HG03064 (cell line): ENCODE measurements around the gene WIPI1.

Experiments used
- ATAC-seq: cut with Tn5 transposase; IDR thresholded peaks from one replicate; pipeline ENCODE4 v1.9.1; 2021; ENCODE audit warnings: low read depth; ENCODE audit not compliant: unreplicated experiment

Gene WIPI1

GRCh38 chr17:68461589-68461988, 4.3 kb upstream of the WIPI1 start:
- ATAC-seq: no peak

GRCh38 chr17:68461122-68461539, 3.8 kb upstream of the WIPI1 start:
- ATAC-seq: no peak

GRCh38 chr17:68460715-68461114, 3.4 kb upstream of the WIPI1 start:
- ATAC-seq: no peak

- no peak for ATAC-seq
Observed at GRCh38 chr17:68460146-68460545, 2.9 kb upstream of the WIPI1 start.

GRCh38 chr17:68459037-68459639, 1.8 kb upstream of the WIPI1 start:
- ATAC-seq: no peak

- ATAC-seq: no peak
Observed at GRCh38 chr17:68458260-68459036, 1.2 kb upstream of the WIPI1 start.

- peak; percentile 56 for ATAC-seq
Observed at GRCh38 chr17:68457539-68458259, 403 bp upstream of the WIPI1 start.

GRCh38 chr17:68456339-68457167, 743 bp downstream of the WIPI1 start:
- no peak for ATAC-seq

- ATAC-seq: no peak
Observed at GRCh38 chr17:68455901-68456338, 1.4 kb downstream of the WIPI1 start.

- ATAC-seq: no peak
Observed at GRCh38 chr17:68453991-68454665, 3.2 kb downstream of the WIPI1 start.

- no peak for ATAC-seq
Observed at GRCh38 chr17:68452724-68453290, 4.5 kb downstream of the WIPI1 start.

GRCh38 chr17:68451670-68452354, 5.5 kb downstream of the WIPI1 start:
- no peak for ATAC-seq

- ATAC-seq: no peak
Observed at GRCh38 chr17:68450801-68451200, 6.5 kb downstream of the WIPI1 start.

- ATAC-seq: no peak
Observed at GRCh38 chr17:68450391-68450790, 6.9 kb downstream of the WIPI1 start.

GRCh38 chr17:68449021-68449739, 8.1 kb downstream of the WIPI1 start:
- ATAC-seq: no peak

- ATAC-seq: no peak
Observed at GRCh38 chr17:68446626-68447041, 10.7 kb downstream of the WIPI1 start.

GRCh38 chr17:68445671-68446070, 11.6 kb downstream of the WIPI1 start:
- no peak for ATAC-seq

GRCh38 chr17:68443972-68444464, 13.3 kb downstream of the WIPI1 start:
- no peak for ATAC-seq
